ENCODE data around the gene ELFN2. TPM values are rescaled to one million over a fixed set of nuclear protein-coding genes. Genes with fewer than 3 reads are reported as not detected.
A peak's percentile ranks its signal among the peaks of the same experiment; 100 is the strongest.

ELFN2 gene
- total RNA-seq (under 1 TPM; 0.08 to 0.19 TPM), polyA plus RNA-seq (under 1 TPM in 1 of 2 donors, not detected in 1; 0.07 TPM)

GRCh38 chr22:37427135-37427710 is at the start of gene ELFN2:
Gene ELFN2 (minus strand): TSS chr22:37427479. CDS start chr22:37375534, 51,945 bp downstream.
- peak within 1 kb of the TSS in 2 of 3 donors; percentile 52 to 60 for H3K4me3 ChIP-seq (ENCODE audit: low read depth in 1 of 3, low read length in 3 of 3)
- DNase-seq (ENCODE audit: low spot score), result peak; percentile 49
- no peak within 1 kb of the TSS for H3K27ac ChIP-seq (ENCODE audit: low read depth in 1 of 2, low read length in 2 of 2)
- H3K4me1 ChIP-seq (ENCODE audit: control insufficient read depth in 4 of 4, insufficient read depth in 4 of 4, low read length in 3 of 4), result peaks cover 2 to 13% (median 6%) of the 10 kb centered on the region in 4 donors
- WGBS, result under 1% methylated on average over 72 of the region's 72 CpGs
- no peak for TF ChIP-seq TAF1 (conservative IDR thresholded peaks at IDR 0.05)
- no peak for TF ChIP-seq FOXA2 (IDR thresholded peaks at IDR 0.05)
- no peak for TF ChIP-seq ATF3 (IDR thresholded peaks at IDR 0.05)
- no peak for TF ChIP-seq RXRA (IDR thresholded peaks at IDR 0.05)
- TF ChIP-seq JUND (IDR thresholded peaks at IDR 0.05), result no peak
- no peak for TF ChIP-seq RAD21 (IDR thresholded peaks at IDR 0.05)
- TF ChIP-seq FOXA1 (IDR thresholded peaks at IDR 0.05), result no peak
- TF ChIP-seq REST (IDR thresholded peaks at IDR 0.05), result no peak
- no peaks in the 10 kb centered on the region for H3K27me3 ChIP-seq (ENCODE audit: control insufficient read depth in 4 of 4, insufficient read depth in 4 of 4, low read length in 3 of 4)
- H3K9me3 ChIP-seq (ENCODE audit: control insufficient read depth in 4 of 4, low read length in 3 of 4), result no peaks in the 10 kb centered on the region
- no peaks in the 10 kb centered on the region for H3K36me3 ChIP-seq (ENCODE audit: control insufficient read depth in 4 of 4, insufficient read depth in 3 of 4, low read depth in 1 of 4, low read length in 3 of 4)
- H3K9ac ChIP-seq (ENCODE audit: low read depth in 1 of 2, low read length in 2 of 2), result no peak within 1 kb of the TSS

GRCh38 chr22:37476389-37477329 is 49.4 kb upstream of the ELFN2 start:
- no peaks in the 10 kb centered on the region for H3K4me1 ChIP-seq (ENCODE audit: control insufficient read depth in 4 of 4, insufficient read depth in 4 of 4, low read length in 3 of 4)
- H3K36me3 ChIP-seq (ENCODE audit: control insufficient read depth in 4 of 4, insufficient read depth in 3 of 4, low read depth in 1 of 4, low read length in 3 of 4), result peaks cover 0 to 3% (median 0%) of the 10 kb centered on the region in 4 donors
- H3K4me3 ChIP-seq (ENCODE audit: low read depth in 1 of 3, low read length in 3 of 3), result no peak overlapping the region
- TF ChIP-seq ATF3 (IDR thresholded peaks at IDR 0.05) (no peak), HNF4G (IDR thresholded peaks at IDR 0.05) (no peak), EGR1 (IDR thresholded peaks at IDR 0.05; ENCODE audit: low read depth in 2 of 2) (no peak), RAD21 (IDR thresholded peaks at IDR 0.05) (no peak), CTCF (IDR thresholded peaks at IDR 0.05; ENCODE audit: low read depth, low read length, missing input control) (no peak), REST (IDR thresholded peaks at IDR 0.05) (no peak)
- 89% methylated on average over 14 of the region's 14 CpGs for WGBS
- DNase-seq (ENCODE audit: low spot score), result no peak
- H3K9ac ChIP-seq (ENCODE audit: low read depth in 1 of 2, low read length in 2 of 2), result no peak overlapping the region
- H3K27ac ChIP-seq (ENCODE audit: low read depth in 1 of 2, low read length in 2 of 2), result no peak overlapping the region
- H3K9me3 ChIP-seq (ENCODE audit: control insufficient read depth in 4 of 4, low read length in 3 of 4), result no peaks in the 10 kb centered on the region
- H3K27me3 ChIP-seq (ENCODE audit: control insufficient read depth in 4 of 4, insufficient read depth in 4 of 4, low read length in 3 of 4), result no peaks in the 10 kb centered on the region

Measured in liver (tissue), 9 donors.